HG03469 (cell line): ENCODE results near the gene NKX1-2.

Experiments used
- ATAC-seq: cut with Tn5 transposase; IDR thresholded peaks from one replicate; pipeline ENCODE4 v1.9.1; 2021; ENCODE audit warnings: mild to moderate bottlenecking, moderate library complexity, moderate number of reproducible peaks; ENCODE audit not compliant: unreplicated experiment

Gene NKX1-2

GRCh38 chr10:124476043-124476725 lies 26.3 kb upstream of the NKX1-2 start:
- ATAC-seq, result no peak

GRCh38 chr10:124474514-124475070 lies 24.8 kb upstream of the NKX1-2 start:
- no peak for ATAC-seq

- ATAC-seq, result no peak
Observed at GRCh38 chr10:124473070-124473469, 23.2 kb upstream of the NKX1-2 start.

DNA sequence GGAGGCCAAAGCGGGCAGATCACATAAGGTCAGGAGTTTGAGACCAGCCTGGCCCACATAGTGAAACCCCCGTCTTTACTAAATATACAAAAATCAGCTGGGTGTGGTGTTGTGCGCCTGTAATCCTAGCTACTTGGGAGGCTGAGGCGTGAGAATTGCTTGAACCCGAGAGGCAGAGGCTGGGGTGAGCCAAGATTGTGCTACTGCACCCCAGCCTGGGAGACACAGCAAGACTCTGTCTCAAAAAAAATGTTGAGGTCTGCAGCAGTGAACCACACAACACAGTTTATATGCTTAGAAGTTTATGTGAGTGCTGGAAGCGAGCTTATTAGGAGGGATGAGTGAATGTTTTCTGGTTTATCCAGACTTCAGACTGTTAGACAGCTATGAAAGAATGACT lies 22.2 kb upstream of the NKX1-2 start:
- no peak for ATAC-seq

DNA sequence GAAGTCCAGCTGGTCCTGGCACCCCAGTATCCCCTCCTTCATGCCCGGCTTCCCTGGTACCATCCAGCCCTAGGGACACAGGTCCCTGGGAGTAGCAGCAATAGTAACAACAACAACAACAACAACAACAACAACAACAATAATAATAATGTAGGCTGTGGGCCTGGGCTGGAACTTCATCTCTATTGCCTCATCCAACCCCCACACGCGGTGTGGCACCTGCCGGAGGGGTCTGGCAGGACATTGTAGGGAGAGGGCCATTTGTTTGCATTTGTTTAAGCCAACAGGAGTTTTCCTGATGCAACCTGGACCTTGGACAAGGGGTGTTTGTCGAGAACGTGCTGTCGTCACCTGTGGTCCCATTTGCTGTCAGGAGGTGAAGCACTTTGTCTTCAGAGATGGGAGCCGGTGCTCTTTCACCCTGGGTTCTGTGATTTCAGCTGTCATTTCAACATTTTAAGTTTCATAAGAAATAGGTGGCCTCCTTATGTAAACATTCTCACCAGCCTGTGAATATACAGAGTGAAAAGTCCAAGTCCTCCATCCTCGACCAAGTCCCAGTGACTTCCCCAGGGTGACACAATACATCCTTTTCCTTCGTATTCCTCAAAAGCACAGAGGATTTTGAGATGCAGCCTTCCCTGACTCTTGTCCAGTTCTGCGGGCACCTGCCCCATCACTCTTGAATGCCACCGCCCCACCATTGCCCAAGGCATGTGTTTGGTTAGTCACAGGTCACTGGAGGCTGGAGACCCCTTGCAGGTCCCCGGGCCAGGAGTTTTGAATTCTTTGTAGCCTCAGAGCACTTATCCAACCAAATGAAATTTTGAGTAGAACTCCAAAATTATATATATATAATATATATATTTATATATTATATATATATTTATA lies 21.0 kb upstream of the NKX1-2 start:
- no peak for ATAC-seq

DNA sequence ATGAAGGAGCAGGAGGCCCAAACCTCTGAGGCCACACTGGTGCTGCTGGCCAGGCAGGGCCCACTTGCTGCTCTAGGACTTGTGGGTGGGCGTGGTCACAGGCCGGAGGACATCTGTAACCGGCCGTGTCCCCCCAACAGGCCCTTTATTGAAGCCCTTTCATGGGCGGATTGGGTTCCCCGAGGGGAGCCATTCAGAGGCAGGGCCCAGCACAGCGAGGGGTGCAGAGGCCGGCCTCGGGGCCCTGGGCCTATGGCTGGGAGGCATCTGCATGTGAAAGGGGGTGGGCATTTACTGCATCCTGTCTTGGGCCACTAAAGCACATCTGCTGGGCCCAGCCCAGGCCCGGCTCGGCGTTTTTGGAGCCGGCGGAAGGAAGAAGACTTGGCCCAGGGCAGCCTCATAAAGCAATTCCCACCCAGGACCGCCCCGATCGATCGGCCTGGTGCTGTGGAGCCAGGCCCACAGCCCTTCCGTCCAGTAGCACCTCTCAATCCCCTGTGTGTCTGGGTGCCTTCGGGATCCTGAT lies 20.2 kb upstream of the NKX1-2 start:
- ATAC-seq, result no peak

- no peak for ATAC-seq
Observed at GRCh38 chr10:124468624-124469023, 18.8 kb upstream of the NKX1-2 start.

DNA sequence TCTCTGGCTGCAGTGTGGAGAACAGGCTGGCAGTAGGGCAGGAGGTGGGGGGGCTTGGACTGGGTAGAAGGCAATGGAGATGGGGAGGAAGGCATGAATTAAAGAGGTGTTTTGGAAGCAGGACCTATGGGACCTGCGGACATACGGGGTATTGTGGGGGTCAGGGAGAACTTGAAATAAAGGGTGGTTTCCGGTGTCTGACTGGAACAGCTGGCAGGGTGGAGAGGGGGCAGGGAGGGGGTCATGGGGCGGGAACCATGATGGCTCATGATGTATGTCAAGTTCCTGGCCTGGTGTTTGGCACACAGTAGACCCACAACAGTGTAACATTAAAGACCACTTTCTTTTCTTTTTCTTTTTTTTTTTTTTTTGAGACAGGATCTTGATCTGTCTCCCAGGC lies 17.3 kb upstream of the NKX1-2 start:
- ATAC-seq, result no peak

DNA sequence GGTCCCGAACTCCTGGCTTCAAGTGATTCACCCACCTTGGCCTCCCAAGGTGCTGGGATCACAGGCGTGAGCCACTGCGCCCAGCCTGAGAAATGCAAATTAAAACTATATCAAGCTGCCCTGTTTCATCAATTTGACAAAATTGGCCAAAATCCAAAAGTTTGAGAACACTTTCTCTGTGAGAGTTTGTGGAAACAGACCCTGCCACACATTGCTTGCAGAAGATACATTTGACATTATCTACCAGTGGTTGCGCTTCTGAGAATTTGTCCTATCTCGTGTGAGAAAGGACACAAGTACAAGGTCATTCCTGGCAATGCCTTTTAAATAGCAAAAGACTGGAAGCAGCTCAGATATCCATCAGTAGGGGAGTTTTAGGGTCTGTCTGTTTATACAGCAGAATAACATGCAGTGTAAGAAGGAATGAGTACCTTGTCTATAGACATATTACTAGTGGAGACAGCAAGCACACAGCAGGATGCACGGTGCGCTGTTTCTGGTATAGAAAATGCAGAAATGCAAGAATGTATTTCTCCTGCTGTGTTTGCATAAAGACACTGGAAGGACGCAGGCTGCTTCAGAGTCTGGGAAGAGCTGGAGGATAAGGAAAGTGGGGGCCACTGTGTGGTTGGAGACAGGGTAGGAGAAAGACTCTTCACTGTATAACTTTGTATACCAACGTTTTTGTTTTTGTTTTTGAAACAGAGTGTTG lies 16.1 kb upstream of the NKX1-2 start:
- no peak for ATAC-seq

GRCh38 chr10:124465003-124465776 lies 15.4 kb upstream of the NKX1-2 start:
- ATAC-seq, result peak; percentile 41

GRCh38 chr10:124464028-124464965 lies 14.5 kb upstream of the NKX1-2 start:
- ATAC-seq, result no peak

GRCh38 chr10:124462348-124462695 lies 12.5 kb upstream of the NKX1-2 start:
- ATAC-seq, result no peak

- peak; percentile 77 for ATAC-seq
Observed at GRCh38 chr10:124461642-124462347, 12.0 kb upstream of the NKX1-2 start, which contains the start of gene LHPP. LHPP (plus strand) TSS chr10:124461823; CDS start chr10:124461863, 40 bp downstream.

GRCh38 chr10:124460144-124460543 lies 10.3 kb upstream of the NKX1-2 start:
- no peak for ATAC-seq

GRCh38 chr10:124459395-124459794 lies 9.6 kb upstream of the NKX1-2 start:
- no peak for ATAC-seq

GRCh38 chr10:124458889-124459288 lies 9.1 kb upstream of the NKX1-2 start:
- ATAC-seq, result no peak

GRCh38 chr10:124458473-124458872 lies 8.6 kb upstream of the NKX1-2 start:
- no peak for ATAC-seq

- no peak for ATAC-seq
Observed at GRCh38 chr10:124455441-124455840, 5.6 kb upstream of the NKX1-2 start.
